WERI-Rb-1 (cell line): ENCODE results near the gene EEF2KMT.
"Not testable (repeated sequence)": the region's sequence is repeated elsewhere in the genome, so short reads cannot be mapped to it uniquely, and the experiment has no call there.

Source experiments
- DNase-seq: peaks from one replicate; pipeline ENCODE4 v3.0.0-alpha.2; 2020
- H3K27ac ChIP-seq: fragments of 250-450 bp; sonication (Bioruptor Pico); 2 replicates; pipeline ENCODE4 v1.5.1; 2020; ENCODE audit warnings: mild to moderate bottlenecking, moderate library complexity
- H3K27me3 ChIP-seq: fragments of 250-450 bp; sonication (Bioruptor Pico); 2 replicates; pipeline ENCODE4 v1.5.1; 2021; ENCODE audit warnings: mild to moderate bottlenecking, low read depth, moderate library complexity; ENCODE audit not compliant: insufficient read depth, severe bottlenecking
- H3K36me3 ChIP-seq: fragments of 250-450 bp; sonication (Bioruptor Pico); 2 replicates; pipeline ENCODE4 v1.5.1; 2020; ENCODE audit warnings: mild to moderate bottlenecking, moderate library complexity
- H3K4me3 ChIP-seq: 2 replicates; pipeline ENCODE4 v1.5.1; 2011; ENCODE audit warnings: low read depth, mild to moderate bottlenecking, control low read depth, low read length
- H3K9me3 ChIP-seq: fragments of 250-450 bp; sonication (Bioruptor Pico); 2 replicates; pipeline ENCODE4 v1.5.1; 2021; ENCODE audit warnings: mild to moderate bottlenecking, moderate library complexity; ENCODE audit not compliant: severe bottlenecking
- CTCF ChIP-seq: IDR thresholded peaks from 2 replicates; pipeline ENCODE4 v1.5.1; 2011; ENCODE audit warnings: low read depth, mild to moderate bottlenecking, control low read depth, inconsistent platforms, low read length

EEF2KMT gene

DNA sequence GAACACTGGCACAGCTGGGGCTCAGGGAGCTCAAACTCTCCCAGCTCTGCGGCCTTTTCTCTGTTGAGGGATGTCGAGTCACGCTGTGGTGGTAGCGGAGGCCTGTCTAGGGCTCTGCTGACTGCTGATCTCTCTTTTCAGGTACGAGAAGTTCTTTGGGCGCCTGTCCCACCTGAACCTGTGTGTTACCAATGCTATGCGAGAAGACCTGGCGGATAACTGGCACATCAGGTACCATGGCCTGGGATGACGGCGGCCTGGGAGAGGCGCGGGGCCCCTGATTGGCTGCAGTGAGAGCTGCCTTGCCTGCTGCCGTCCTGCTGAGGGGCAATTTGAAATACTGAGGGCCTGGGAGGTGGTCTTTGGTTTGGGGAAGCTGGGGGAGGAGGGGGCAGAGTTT is 20.3 kb downstream of the EEF2KMT start:
- no peak overlapping the region for H3K4me3 ChIP-seq
- no peak overlapping the region for H3K27ac ChIP-seq
- TF ChIP-seq CTCF: no peak
- peaks cover 29% of the 10 kb centered on the region for H3K36me3 ChIP-seq
- H3K27me3 ChIP-seq: no peaks in the 10 kb centered on the region
- no peaks in the 10 kb centered on the region for H3K9me3 ChIP-seq
- DNase-seq: no peak

DNA sequence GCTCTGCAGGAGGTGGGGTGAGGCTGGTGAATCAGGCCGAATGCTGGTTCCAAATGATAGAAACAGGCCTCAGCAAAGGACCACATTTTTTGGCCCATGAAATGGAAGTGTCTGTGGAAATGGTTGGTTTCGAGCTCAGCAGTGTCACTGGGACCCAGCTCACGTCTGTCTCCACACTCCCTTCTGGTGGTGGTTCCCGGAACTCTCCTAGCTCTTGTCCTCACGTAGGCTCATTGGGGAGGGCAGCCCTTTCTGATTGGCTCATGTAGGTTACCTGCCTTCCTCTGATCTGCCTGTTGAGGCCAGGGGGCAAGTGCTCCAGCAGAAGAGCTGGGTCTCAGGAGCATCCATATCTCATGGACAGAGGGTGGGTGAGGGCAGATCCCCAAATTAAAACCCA is 22.0 kb downstream of the EEF2KMT start:
- Histone ChIP-seq H3K27ac (no peak overlapping the region), H3K27me3 (no peaks in the 10 kb centered on the region), H3K36me3 (peaks cover 29% of the 10 kb centered on the region), H3K9me3 (no peaks in the 10 kb centered on the region), H3K4me3 (no peak overlapping the region)
- no peak for DNase-seq
- no peak for TF ChIP-seq CTCF

DNA sequence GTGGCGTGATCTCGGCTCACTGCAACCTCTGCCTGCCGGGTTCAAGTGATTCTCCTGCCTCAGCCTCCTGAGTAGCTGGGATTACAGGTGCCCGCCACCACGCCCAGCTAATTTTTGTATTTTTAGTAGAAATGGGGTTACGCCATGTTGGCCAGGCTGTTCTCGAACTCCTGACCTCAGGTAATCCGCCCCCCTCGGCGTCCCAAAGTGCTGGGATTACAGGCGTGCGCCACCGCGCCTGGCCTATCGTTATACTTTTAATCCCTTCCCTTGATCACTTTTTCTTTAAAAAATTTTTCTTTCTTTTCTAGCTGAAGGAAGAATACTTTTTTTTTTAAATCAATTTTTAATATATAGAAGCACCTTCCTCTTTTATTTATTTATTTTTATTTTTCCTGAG is 23.8 kb downstream of the EEF2KMT start:
- H3K27ac ChIP-seq, DNase-seq, H3K27me3 ChIP-seq, H3K9me3 ChIP-seq, H3K4me3 ChIP-seq: not testable (repeated sequence)
- H3K36me3 ChIP-seq: peaks cover 29% of the 10 kb centered on the region

- Histone ChIP-seq H3K9me3 (no peaks in the 10 kb centered on the region), H3K27ac (no peak overlapping the region), H3K36me3 (peaks cover 29% of the 10 kb centered on the region), H3K27me3 (no peaks in the 10 kb centered on the region), H3K4me3 (no peak overlapping the region)
- no peak for DNase-seq
- no peak for TF ChIP-seq CTCF
Observed at GRCh38 chr16:5073279-5073629, 24.3 kb downstream of the EEF2KMT start.

DNA sequence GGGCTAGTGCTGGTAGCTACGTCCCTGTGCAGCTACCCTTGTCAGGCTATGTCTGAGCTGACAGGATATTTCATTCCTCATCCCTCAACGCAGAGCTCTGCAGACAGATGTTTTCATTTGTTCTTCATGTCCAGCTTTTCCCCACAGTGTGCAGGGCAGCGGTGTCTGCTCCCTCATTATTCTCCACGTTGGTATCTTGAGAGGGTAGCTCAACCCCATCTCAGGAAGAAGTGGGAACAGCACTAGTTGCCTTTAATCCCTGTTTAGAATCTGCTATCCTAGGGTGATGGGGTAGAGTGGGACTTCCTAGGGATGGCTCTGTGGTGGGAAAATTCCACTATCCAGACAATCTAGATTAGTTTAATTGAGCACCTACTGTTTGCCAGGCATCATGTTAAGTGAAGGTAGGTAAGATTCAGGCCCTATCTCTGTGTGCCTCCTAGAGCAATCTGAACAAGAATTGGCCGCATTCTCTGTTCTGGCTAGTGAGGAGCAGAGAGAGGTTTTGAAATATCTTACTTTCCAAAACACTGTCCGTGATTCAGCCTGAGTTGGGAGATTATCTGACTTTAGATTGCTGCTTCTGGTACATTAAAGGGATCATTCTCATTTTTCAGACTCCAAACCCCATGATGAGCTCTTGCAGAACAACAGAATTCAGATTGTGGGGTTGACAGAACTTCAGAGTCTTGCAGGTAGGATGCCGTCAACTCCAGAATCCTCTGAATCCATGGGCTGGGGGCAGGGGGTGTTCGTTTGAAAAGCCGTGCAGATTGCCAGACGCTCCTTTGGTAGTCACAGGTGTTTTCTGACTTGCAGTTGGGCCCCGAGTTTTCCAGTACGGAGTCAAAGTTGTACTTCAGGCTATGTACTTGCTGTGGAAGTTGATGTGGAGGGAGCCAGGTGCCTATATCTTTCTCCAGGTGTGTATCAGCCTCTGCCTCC is 25.0 kb downstream of the EEF2KMT start:
- no peak for TF ChIP-seq CTCF
- Histone ChIP-seq H3K27me3 (no peaks in the 10 kb centered on the region), H3K9me3 (no peaks in the 10 kb centered on the region), H3K4me3 (peak overlapping the region; percentile 65), H3K36me3 (peaks cover 29% of the 10 kb centered on the region), H3K27ac (peak overlapping the region; percentile 84)
- DNase-seq: no peak

DNA sequence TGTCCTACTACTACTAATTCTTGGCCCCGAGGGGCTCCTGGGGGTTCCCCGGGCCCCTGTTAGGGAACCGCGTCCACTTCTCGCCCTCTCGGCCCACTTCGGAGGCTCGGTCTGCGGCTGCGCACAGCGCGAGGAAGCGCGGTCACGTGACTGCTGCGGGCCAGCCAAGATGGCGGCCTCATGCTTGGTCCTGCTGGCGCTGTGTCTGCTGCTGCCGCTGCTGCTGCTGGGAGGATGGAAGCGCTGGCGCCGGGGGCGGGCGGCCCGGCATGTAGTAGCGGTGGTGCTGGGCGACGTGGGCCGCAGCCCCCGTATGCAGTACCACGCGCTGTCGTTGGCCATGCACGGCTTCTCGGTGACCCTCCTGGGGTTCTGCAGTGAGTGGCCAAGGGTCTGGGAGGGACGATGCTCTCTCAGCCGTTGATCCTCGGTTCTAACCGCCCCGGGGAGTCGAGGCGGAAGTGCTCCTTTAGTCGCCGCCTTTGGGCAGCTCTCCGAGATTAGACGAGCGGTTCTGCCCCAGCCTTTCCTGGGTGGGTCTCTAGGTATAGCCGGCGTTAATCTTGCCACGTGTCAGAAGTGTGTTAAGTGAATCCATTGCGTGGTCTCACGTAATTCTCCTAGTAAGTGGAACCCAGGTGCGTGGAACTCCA is 25.8 kb downstream of the EEF2KMT start, which contains the start of gene ALG1:
Gene ALG1 (plus strand): TSS at position 163 of the 653 bp plus-strand sequence. CDS start 7 bp downstream, at position 170.
- peak within 1 kb of the TSS; percentile 65 for H3K4me3 ChIP-seq
- DNase-seq: peak; percentile 90
- peak within 1 kb of the TSS; percentile 84 for H3K27ac ChIP-seq
- H3K36me3 ChIP-seq: peaks cover 29% of the 10 kb centered on the region
- H3K9me3 ChIP-seq: no peaks in the 10 kb centered on the region
- no peak for TF ChIP-seq CTCF
- H3K27me3 ChIP-seq: no peaks in the 10 kb centered on the region
